ENCODE data around the gene PCLAF. TPM values are rescaled to one million over a fixed set of nuclear protein-coding genes. Genes with fewer than 3 reads are reported as not detected.

Gene PCLAF
- total RNA-seq, 1 experiment from 2014 or later: 93.5 TPM

DNA sequence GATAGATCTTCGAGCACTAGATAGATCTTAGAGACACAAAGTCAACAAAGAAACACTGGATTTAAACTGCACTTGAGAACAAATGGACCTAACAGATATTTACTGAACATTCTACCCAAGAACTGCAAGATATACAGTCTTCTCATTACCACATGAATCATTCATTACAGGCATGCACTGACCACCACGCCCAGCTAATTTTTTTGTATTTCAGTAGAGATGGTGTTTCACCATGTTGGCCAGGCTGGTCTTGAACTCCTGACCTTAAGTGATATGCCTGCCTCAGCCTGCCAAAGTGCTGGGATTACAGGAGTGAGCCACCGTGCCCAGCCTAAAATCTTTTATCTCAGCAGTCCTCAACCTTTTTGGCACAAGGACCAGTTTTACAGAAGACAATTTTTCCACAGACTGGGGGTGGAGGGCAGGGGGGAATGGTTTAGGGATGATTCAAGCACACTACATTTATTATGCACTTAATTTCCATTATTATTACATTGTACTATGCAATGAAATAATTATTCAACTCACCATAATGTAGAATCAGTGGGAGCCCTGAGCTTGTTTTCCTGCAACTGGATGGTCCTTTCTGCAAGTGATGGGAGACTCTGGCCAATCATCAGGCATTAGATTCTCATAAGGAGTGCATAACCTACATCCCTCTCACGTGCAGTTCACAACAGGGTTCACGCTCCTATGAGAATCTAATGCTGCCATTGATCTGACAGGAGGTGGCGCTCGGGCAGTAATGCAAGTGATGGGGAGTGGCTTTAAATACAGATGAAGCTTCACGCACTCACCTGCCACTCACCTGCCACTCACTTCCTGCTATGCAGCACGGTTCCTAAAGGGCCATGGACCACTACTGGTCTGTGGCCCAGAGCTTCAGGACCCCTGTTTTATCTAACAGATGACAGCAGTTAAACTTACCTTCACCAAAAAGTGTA lies 47.0 kb downstream of the PCLAF start:
- intact Hi-C loops (cut with micrococcal nuclease): no loop called here
- peaks cover 0 to 14% of the 10 kb centered on the region in 2 experiments; a peak in 2 of 4 replicates for H3K4me1 ChIP-seq (ENCODE audit: control insufficient read depth in 1 of 2, insufficient read depth in 2 of 2, low read length in 2 of 2)
- H2AFZ ChIP-seq (ENCODE audit: low read depth, low read length, poor library complexity, severe bottlenecking): no peak overlapping the region
- no peak overlapping the region for H3K4me2 ChIP-seq (ENCODE audit: low read length)
- H4K20me1 ChIP-seq (ENCODE audit: insufficient read depth): peaks cover 5% of the 10 kb centered on the region; the same call in 1 of the 2 replicates
- DNase-seq (ENCODE audit: low read depth, low spot score) (peak; percentile 51), ATAC-seq (peak; percentile 99)
- POLR2A ChIA-PET: interaction anchor here (0.6 to 1.4 kb wide), 2 partner anchors 53 to 80 kb away, joined by 3 to 6 read pairs; partner anchors contain the start of gene TRIP4
- H3K27me3 ChIP-seq (ENCODE audit: insufficient read depth, low read length): no peaks in the 10 kb centered on the region
- TF ChIP-seq RAD21 (IDR thresholded peaks at IDR 0.05; ENCODE audit: low read depth) (peak; percentile 49), MAX (IDR thresholded peaks at IDR 0.05) (no peak), FOSL1 (IDR thresholded peaks at IDR 0.05; ENCODE audit: low read depth) (no peak), SIN3A (IDR thresholded peaks at IDR 0.05; ENCODE audit: low read depth) (no peak), EGR1 (IDR thresholded peaks at IDR 0.05; ENCODE audit: low read depth) (no peak), EZH2 (IDR thresholded peaks at IDR 0.05) (no peak), SP1 (IDR thresholded peaks at IDR 0.05; ENCODE audit: low read depth) (no peak), POLR2A (IDR thresholded peaks at IDR 0.05; ENCODE audit: borderline replicate concordance, extremely low read depth, insufficient read depth, insufficient read length) (no peak), JUND (IDR thresholded peaks at IDR 0.05) (no peak), ZBTB33 (IDR thresholded peaks at IDR 0.05; ENCODE audit: extremely low read depth, insufficient replicate concordance, low read length) (no peak), TCF7L2 (IDR thresholded peaks at IDR 0.05; ENCODE audit: borderline replicate concordance, extremely low read depth, insufficient read depth, insufficient read length) (no peak), CTCF (IDR thresholded peaks at IDR 0.05 in 2 of 3, conservative IDR thresholded peaks at IDR 0.05 in 1 of 3; ENCODE audit: borderline replicate concordance in 1 of 3, insufficient read depth in 1 of 3, low read depth in 2 of 3, low read length in 2 of 3) (peak; percentile 28 to 39 (median 37); a peak in 5 of 6 replicates)
- CTCF ChIA-PET: interaction anchor here (0.6 to 1.9 kb wide), 3 partner anchors 9 to 53 kb away, joined by 3 to 5 read pairs (median 3); partner anchors contain the start of genes CSNK1G1 and TRIP4
- RAD21 ChIA-PET (ENCODE audit: low non-redundant PET in 1 of 2, low total read pairs in 2 of 2, uncharacterized antibody in 2 of 2, unreplicated experiment in 2 of 2): no interaction called here
- no peak overlapping the region for H3K9ac ChIP-seq (ENCODE audit: low read length)
- H3K27ac ChIP-seq (ENCODE audit: low read depth, low read length): no peak overlapping the region
- H3K36me3 ChIP-seq (ENCODE audit: control insufficient read depth in 1 of 2, insufficient read depth in 2 of 2, low read length in 2 of 2): no peaks in the 10 kb centered on the region
- H3K79me2 ChIP-seq (ENCODE audit: insufficient read depth, low read length): peaks cover 36% of the 10 kb centered on the region
- H3K4me3 ChIP-seq (replicated peaks in 1 of 2; ENCODE audit: low read depth in 1 of 2, low read length in 2 of 2): no peak overlapping the region
- no peaks in the 10 kb centered on the region for H3K9me2 ChIP-seq (ENCODE audit: insufficient read depth)
- BruUV-seq (replicated peaks): no TSS peak
- H3K9me3 ChIP-seq (ENCODE audit: control insufficient read depth in 1 of 2, insufficient read depth in 1 of 2, low read depth in 1 of 2, low read length in 2 of 2): no peaks in the 10 kb centered on the region
